PFSK-1 (cell line): ENCODE measurements around the gene RAPGEF3.

Source experiments
- FOXP2 ChIP-seq: optimal IDR thresholded peaks from 2 replicates; pipeline ENCODE3; 2011; ENCODE audit warnings: borderline replicate concordance, control low read depth, inconsistent platforms; ENCODE audit not compliant: insufficient read depth; ENCODE audit errors: extremely low read length, extremely low read depth
- POLR2AphosphoS5 ChIP-seq: IDR thresholded peaks from 2 replicates; pipeline ENCODE4 v1.6.1; 2012; ENCODE audit warnings: low read depth, mild to moderate bottlenecking, control low read depth, low read length, moderate library complexity
- REST ChIP-seq, 2 experiments: IDR thresholded peaks; 2 replicates each; pipeline versions ENCODE4 v1.6.1 to v1.8.0; 2011 to 2012; ENCODE audit warnings: low read depth in 2 of 2, low read length in 2 of 2, control low read depth in 1 of 2, inconsistent platforms in 1 of 2, mild to moderate bottlenecking in 1 of 2, moderate library complexity in 1 of 2; ENCODE audit not compliant: insufficient read depth in 1 of 2
- SIN3A ChIP-seq: IDR thresholded peaks from 2 replicates; pipeline ENCODE4 v1.6.1; 2012; ENCODE audit warnings: mild to moderate bottlenecking, low read length, moderate library complexity, borderline replicate concordance; ENCODE audit not compliant: insufficient read depth
- TAF1 ChIP-seq: IDR thresholded peaks from 2 replicates; pipeline ENCODE4 v1.6.1; 2012; ENCODE audit warnings: low read length, control low read depth, borderline replicate concordance; ENCODE audit not compliant: insufficient read depth

- TF ChIP-seq REST (IDR thresholded peaks at IDR 0.05; ENCODE audit: insufficient read depth in 1 of 2, low read depth in 2 of 2, low read length in 2 of 2) (no peak), POLR2AphosphoS5 (no peak), TAF1 (no peak), SIN3A (no peak), FOXP2 (no peak)
These were observed 46.7 kb upstream of the RAPGEF3 start for GRCh38 chr12:47805417-47805816.
